ENCODE results near the gene MPC1. TPM values are rescaled to one million over a fixed set of nuclear protein-coding genes. Genes with fewer than 3 reads are reported as not detected.

MPC1 gene
- polyA plus RNA-seq, 1 donor from 2014 or later: 112 TPM

DNA sequence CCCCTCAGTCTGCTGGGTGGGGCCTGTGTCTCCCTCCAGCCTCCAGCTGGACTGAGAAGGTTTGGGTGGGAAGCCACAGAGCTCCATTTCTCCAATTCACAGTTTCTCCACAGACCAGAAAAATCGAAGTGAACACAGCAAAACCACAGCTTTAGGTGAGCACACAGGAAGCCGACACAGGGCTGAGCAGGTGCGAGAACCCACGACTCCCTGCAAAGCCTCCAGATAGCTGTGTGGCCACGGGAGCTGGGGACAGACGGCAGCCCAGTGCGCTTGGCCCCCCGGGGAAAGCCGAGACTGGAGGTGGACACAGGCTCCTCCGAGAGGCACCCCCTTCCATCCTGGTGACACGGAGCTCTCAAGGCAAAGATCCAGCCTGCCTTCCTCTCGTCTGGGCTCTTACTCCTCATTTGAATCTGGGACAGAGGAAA is 29.0 kb upstream of the MPC1 start:
- Histone ChIP-seq H3K4me2 (ENCODE audit: low read length) (no peak overlapping the region), H3K4me3 (ENCODE audit: low read length) (no peak overlapping the region), H3K36me3 (ENCODE audit: insufficient read depth, low read length) (no peaks in the 10 kb centered on the region), H3F3A (ENCODE audit: insufficient read depth, low read length, poor library complexity, severe bottlenecking) (no peaks in the 10 kb centered on the region), H2AFZ (ENCODE audit: low read depth, low read length) (no peak overlapping the region), H3K79me2 (replicated peaks; ENCODE audit: insufficient read depth, low read length) (no peaks in the 10 kb centered on the region), H3K9me3 (ENCODE audit: low read length) (no peaks in the 10 kb centered on the region), H3K9ac (ENCODE audit: low read length) (no peak overlapping the region), H3K27ac (ENCODE audit: low read length) (no peak overlapping the region), H4K20me1 (ENCODE audit: insufficient read depth) (no peaks in the 10 kb centered on the region), H3K9me2 (ENCODE audit: insufficient read depth, low read length) (no peaks in the 10 kb centered on the region), H3K27me3 (ENCODE audit: insufficient read depth, low read depth, low read length) (no peaks in the 10 kb centered on the region)
- TF ChIP-seq TAF1 (IDR thresholded peaks at IDR 0.05; ENCODE audit: low read depth) (no peak), SMC3 (conservative IDR thresholded peaks at IDR 0.05; ENCODE audit: poor library complexity) (no peak), EZH2 (IDR thresholded peaks at IDR 0.05; ENCODE audit: borderline replicate concordance, insufficient read depth, low read length, poor library complexity, severe bottlenecking) (no peak), RAD21 (conservative IDR thresholded peaks at IDR 0.05) (no peak), POLR2AphosphoS5 (IDR thresholded peaks at IDR 0.05) (no peak)
- TF ChIP-seq, protein P1, sequence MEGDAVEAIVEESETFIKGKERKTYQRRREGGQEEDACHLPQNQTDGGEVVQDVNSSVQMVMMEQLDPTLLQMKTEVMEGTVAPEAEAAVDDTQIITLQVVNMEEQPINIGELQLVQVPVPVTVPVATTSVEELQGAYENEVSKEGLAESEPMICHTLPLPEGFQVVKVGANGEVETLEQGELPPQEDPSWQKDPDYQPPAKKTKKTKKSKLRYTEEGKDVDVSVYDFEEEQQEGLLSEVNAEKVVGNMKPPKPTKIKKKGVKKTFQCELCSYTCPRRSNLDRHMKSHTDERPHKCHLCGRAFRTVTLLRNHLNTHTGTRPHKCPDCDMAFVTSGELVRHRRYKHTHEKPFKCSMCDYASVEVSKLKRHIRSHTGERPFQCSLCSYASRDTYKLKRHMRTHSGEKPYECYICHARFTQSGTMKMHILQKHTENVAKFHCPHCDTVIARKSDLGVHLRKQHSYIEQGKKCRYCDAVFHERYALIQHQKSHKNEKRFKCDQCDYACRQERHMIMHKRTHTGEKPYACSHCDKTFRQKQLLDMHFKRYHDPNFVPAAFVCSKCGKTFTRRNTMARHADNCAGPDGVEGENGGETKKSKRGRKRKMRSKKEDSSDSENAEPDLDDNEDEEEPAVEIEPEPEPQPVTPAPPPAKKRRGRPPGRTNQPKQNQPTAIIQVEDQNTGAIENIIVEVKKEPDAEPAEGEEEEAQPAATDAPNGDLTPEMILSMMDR (IDR thresholded peaks at IDR 0.05; ENCODE audit: poor library complexity, severe bottlenecking): no peak

GRCh38 chr6:166411271-166411670 is 28.5 kb upstream of the MPC1 start:
- Histone ChIP-seq H3K9ac (ENCODE audit: low read length) (no peak overlapping the region), H2AFZ (ENCODE audit: low read depth, low read length) (no peak overlapping the region), H3K9me2 (ENCODE audit: insufficient read depth, low read length) (no peaks in the 10 kb centered on the region), H3F3A (ENCODE audit: insufficient read depth, low read length, poor library complexity, severe bottlenecking) (no peaks in the 10 kb centered on the region), H3K27ac (ENCODE audit: low read length) (no peak overlapping the region), H3K4me2 (ENCODE audit: low read length) (no peak overlapping the region), H4K20me1 (ENCODE audit: insufficient read depth) (no peaks in the 10 kb centered on the region), H3K9me3 (ENCODE audit: low read length) (no peaks in the 10 kb centered on the region), H3K36me3 (ENCODE audit: insufficient read depth, low read length) (no peaks in the 10 kb centered on the region), H3K27me3 (ENCODE audit: insufficient read depth, low read depth, low read length) (no peaks in the 10 kb centered on the region), H3K4me3 (ENCODE audit: low read length) (no peak overlapping the region), H3K79me2 (replicated peaks; ENCODE audit: insufficient read depth, low read length) (no peaks in the 10 kb centered on the region)
- no peak for TF ChIP-seq TAF1 (IDR thresholded peaks at IDR 0.05; ENCODE audit: low read depth)
- TF ChIP-seq, protein P1 (IDR thresholded peaks at IDR 0.05; ENCODE audit: poor library complexity, severe bottlenecking): no peak
- TF ChIP-seq EP300 (conservative IDR thresholded peaks at IDR 0.05; ENCODE audit: poor library complexity, severe bottlenecking): no peak
- TF ChIP-seq, protein P2, sequence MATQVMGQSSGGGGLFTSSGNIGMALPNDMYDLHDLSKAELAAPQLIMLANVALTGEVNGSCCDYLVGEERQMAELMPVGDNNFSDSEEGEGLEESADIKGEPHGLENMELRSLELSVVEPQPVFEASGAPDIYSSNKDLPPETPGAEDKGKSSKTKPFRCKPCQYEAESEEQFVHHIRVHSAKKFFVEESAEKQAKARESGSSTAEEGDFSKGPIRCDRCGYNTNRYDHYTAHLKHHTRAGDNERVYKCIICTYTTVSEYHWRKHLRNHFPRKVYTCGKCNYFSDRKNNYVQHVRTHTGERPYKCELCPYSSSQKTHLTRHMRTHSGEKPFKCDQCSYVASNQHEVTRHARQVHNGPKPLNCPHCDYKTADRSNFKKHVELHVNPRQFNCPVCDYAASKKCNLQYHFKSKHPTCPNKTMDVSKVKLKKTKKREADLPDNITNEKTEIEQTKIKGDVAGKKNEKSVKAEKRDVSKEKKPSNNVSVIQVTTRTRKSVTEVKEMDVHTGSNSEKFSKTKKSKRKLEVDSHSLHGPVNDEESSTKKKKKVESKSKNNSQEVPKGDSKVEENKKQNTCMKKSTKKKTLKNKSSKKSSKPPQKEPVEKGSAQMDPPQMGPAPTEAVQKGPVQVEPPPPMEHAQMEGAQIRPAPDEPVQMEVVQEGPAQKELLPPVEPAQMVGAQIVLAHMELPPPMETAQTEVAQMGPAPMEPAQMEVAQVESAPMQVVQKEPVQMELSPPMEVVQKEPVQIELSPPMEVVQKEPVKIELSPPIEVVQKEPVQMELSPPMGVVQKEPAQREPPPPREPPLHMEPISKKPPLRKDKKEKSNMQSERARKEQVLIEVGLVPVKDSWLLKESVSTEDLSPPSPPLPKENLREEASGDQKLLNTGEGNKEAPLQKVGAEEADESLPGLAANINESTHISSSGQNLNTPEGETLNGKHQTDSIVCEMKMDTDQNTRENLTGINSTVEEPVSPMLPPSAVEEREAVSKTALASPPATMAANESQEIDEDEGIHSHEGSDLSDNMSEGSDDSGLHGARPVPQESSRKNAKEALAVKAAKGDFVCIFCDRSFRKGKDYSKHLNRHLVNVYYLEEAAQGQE (IDR thresholded peaks at IDR 0.05; ENCODE audit: borderline replicate concordance): no peak
- TF ChIP-seq MXI1 (conservative IDR thresholded peaks at IDR 0.05; ENCODE audit: poor library complexity, severe bottlenecking): no peak
- TF ChIP-seq SMC3 (conservative IDR thresholded peaks at IDR 0.05; ENCODE audit: poor library complexity): no peak
- no peak for TF ChIP-seq RAD21 (conservative IDR thresholded peaks at IDR 0.05)
- no peak for TF ChIP-seq POLR2AphosphoS5 (IDR thresholded peaks at IDR 0.05)
- TF ChIP-seq EZH2 (IDR thresholded peaks at IDR 0.05; ENCODE audit: borderline replicate concordance, insufficient read depth, low read length, poor library complexity, severe bottlenecking): no peak
